Colon (tissue), 2 donors: ENCODE measurements around the gene COX6A1.
"Not testable (repeated sequence)": the region's sequence is repeated elsewhere in the genome, so short reads cannot be mapped to it uniquely, and the experiment has no call there.

Source experiments
- FAIRE-seq: peaks from 2 replicates; lab custom pipeline; 2012; peaks lifted over from hg19 to GRCh38; lab: Jason Lieb, UNC
- donor health status: control.
- donor health status: control.

Gene COX6A1

DNA sequence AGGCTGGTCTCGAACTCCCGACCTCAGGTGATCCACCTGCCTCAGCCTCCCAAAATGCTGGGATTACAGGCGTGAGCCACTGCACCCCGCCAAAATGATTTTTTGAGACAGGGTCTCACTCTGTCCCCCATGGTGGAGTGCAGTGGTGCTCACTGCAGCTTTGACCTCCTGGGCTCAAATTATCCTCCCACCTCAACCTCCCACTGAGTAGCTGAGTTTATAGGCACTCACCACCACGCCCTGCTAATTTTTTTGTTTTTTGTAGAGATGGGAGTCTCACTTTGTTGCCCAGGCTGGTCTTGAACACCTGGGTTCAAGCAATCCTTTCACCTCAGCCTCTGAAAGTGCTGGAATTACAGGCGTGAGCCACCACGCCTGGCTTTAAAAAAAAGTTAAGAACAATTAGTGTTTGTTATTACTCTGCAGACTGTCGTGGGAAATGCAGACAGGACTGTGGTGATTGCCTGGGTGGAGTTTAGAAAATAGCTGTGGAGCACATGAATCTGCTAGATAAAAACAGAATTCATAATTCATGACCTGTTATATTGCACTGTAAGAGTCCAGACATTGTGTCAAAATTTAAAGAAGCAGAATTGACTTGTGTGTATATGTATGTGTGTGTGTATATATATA lies 9.2 kb upstream of the COX6A1 start:
- FAIRE-seq = no peak

DNA sequence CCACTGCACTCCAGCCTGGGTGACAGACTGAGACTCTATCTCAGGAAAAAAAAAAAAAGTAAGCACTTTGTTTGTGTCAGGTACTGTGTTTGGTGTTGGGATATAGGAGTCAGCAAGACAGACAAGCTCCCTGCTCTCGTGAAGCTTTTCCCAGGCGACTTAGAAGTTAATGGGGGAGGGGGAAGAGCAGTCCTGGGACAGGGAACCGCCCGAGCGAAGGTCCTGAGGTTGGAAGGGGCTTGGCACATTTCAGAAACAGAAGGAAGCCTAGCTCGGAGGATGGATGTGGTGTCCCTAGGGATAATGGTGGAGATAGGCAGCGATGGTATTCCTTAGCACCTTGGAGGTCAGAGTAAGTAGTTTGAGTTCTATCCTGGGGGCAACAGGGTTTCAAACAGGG lies 8.5 kb upstream of the COX6A1 start:
- no peak for FAIRE-seq

DNA sequence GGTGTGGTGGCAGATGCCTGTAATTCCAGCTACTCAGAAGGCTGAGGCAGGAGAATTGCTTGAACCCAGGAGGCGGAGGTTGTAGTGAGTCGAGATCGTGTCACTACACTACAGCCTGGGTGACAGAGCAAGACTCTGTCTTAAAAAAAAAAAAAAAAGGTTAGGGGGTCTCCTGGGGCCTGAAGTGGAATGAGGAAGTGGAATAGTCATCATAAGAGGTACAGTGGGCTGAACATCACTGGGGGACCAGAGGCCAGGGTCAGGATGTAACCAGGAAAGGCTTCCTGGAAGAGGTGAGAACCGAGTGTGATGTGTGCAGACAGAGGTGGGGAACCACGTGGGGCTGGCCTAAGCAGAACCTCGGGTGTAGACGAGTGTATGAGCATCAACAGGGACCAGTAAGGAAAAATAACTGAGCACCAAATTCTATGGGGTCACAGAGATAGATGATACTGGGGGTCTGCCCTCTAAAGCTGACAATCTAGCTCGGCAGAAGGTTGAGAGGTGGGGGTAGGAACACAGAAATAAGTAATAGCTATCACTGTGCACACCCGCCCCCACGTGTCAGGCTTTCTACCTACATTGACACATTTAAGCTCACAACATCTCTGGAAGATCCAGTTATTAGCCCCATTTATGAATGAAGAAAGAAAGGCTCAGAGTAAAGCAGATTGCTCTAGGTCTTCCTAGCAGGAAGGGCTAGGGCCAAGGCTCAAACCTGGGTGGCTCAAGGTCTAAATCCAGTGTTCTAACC lies 5.0 kb upstream of the COX6A1 start:
- FAIRE-seq = no peak

DNA sequence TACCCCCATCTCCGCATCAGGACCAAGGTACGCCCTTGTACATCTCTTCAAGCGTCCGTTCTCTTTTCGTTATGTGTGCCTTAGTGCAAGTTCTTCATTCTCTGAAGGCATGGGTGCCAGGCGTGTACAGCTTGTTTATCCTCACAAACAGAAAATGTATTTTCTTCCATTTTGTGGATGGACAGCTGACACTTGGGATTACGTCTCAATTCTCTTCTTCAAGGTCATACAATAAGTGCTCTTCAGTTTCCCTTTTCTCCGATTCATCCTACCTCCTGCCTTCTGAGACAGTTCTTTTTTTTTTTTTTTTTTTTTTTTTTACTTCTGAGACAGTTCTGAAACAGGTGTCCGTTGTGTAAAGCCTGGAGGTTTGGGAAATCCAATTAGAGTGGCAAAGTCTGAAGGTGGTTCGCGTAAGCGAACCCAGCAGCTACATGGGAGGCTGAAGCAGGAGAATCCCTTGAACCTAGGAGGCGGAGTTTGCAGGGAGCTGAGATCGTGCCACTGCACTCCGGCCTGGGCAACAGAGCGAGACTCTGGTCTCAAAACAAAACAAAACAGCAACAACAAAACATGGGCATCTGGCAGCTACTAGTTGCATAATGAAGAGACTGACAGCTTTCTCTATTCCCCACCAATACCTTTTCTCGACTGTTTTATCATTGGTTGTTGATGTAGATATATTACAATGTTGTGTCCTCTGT lies 734 bp downstream of the COX6A1 start:
- no peak for FAIRE-seq

DNA sequence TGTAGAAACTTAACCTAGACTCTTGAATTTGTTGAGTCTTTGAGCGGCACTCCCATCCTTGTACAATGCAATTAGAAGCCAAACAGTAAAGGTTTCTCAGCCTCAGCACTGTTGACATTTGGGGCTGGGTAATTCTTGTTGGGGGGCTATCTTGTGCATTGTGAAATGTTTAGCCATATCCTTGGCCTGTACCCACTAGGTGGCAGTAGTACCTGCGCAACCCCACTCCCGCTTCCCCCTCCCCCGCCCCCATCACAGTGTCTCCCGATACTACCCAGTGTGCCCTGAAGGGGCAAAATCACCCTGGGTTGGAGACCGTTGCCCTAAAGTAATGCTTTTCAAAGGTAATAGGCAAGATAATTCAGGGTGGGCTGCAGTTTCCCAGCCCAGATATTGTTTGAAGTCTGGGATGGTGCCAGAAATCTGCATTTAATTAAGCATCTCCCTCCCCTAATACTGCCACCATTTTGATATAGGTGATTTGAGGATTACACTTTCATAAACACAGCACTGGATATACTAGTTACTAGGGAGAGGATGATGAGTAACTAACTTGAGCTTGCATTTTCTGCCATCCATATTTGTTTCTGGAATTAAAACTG lies 1.8 kb downstream of the COX6A1 start:
- no peak for FAIRE-seq

DNA sequence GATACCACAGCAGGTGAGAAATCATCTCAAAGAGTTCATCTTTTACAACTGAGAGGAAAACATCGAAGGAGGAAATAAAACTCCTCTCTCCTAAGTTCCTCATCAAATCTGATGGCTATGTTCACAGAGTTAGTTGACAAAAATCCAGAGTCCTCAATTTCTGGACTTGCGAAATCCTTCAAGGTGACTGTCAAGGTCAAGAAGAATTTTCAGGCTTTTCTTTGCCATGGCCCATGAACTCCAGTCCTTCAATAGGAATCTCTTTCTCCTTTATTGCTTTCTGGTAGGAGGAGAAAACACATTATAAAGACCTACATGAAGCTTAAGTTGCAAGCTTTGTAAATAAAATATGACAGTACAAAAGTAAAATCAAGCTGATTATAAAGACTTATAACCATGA lies 6.8 kb downstream of the COX6A1 start:
- no peak for FAIRE-seq

DNA sequence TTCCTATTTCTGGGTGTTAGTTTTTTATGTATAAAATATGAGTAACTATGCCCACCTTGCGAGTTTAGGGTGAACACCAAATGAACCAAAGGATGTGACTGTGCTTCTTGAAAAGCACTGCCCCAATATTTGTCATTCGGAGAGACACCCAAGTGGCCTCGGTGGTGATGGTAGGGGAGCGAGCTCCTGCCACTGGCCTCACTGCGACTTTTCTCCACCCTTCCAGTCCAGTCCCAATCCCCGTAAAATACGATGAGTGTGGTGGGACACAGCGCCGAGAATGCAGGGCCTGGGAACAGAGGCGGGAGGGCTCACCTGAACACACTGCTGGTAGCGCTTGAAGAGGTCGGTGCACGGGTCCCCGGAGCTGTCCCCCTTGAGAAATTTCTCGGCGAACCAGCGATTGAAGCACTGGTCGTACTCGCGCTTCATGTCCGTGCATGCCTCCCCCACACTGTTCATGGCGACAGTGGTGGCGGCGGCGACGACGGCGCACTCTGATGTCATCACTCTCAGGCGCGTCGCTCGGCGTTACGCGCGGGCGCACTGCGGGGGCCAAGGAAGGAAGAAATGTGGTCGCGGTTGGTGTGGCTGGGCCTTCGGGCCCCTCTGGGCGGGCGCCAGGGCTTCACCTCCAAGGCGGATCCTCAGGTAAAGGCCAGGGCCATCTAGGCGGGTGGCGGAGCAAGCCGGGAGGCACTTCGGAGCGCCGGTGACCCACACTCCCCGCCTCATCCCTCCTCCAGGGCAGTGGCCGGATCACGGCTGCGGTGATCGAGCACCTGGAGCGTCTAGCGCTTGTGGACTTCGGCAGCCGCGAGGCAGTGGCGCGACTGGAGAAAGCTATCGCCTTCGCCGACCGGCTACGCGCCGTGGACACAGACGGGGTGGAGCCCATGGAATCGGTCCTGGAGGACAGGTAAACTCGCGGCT lies 8.3 kb downstream of the COX6A1 start, which contains the start of the genes GATC and TRIAP1:
TSS of gene GATC (plus strand) at position 534 of the 933 bp plus-strand sequence. CDS start at position 571, 37 bp downstream.
TSS of gene TRIAP1 (minus strand) at position 474 of the 933 bp plus-strand sequence. CDS start at position 462, 12 bp downstream.
- FAIRE-seq = no peak

DNA sequence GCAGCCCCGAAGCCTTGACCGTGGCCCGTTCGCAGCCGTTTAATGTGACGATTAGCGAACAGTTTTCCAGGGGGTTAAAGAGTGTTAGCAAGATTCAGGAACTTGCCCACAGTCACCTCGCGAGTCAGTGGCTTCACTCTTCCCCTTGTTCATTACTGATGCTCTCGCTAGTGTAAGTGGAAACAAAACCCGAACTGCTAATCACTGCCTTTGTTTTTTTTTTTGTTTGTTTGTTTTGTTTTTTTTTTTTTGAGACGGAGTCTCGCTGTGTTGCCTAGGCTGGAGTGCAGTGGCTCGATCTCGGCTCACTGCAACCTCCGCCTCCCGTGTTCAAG lies 8.9 kb downstream of the COX6A1 start:
- not testable (repeated sequence) for FAIRE-seq

DNA sequence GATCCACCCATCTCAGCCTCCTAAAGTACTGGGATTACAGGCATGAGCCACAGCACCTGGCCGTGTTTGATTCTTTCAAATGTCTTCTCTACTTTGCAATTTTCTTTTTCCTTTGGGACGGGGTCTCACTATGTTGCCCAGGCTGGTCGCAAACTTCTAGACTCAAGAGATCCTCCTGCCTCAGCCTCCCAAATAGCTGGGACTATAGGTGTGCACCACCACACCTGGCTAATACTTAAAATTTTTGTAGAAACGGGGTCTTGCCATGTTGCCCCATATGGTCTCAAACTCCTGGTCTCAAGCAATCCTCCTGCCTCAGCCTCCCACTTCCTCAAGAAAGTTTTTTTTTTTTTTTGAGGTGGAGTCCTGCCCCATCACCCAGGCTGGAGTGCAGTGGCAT lies 10.1 kb downstream of the COX6A1 start:
- FAIRE-seq = no peak

DNA sequence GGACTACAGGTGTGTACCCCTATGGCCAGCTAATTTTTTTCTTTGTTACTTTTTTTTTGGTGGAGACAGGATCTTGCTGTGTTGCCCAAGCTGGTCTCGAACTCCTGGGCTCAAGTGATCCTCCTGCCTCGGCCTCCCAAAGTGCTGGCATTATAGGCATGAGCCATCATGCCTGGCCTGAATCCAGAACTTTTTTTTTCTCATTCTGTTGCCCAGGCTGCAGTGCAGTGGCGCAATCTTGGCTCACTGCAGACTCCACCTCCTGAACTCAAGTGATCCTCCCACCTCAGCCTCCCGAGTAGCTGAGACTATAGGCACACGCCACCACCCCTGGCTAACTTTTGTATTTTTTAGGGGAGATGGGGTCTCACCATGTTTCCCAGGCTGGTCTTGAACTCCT lies 14.6 kb downstream of the COX6A1 start:
- FAIRE-seq = not testable (repeated sequence)

DNA sequence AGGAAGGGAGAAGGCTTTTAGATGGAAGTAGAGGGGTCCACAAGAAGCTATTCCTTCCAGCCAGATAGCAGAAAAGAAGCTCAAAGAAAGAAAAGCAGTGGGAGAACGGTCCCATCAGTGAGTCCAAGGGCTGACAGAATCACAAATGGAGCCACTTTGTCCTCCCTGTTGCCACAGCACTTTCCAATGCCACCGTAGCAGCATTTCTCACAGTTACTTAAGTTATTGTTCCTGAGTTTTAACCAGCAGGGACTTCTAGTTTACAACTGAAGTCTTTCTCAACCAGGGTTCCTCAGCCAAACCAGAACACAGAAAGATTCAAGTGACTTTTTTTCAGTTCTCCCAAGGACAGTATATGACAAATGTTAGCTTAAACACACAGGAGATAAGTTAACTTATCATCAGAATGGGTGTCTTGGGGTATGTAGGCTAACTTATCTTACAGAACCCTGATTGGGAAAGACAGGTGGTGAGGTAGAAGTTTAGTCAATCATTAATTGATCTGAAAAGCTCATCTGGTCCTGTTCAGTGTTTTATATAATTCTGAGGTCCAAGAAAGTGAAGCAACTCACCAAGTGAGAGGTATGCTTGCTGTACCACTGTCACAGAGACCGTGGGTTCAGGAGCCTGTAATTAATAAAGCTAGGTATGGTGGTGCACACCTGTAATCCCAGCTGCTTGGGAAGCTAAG lies 15.3 kb downstream of the COX6A1 start:
- FAIRE-seq = no peak

DNA sequence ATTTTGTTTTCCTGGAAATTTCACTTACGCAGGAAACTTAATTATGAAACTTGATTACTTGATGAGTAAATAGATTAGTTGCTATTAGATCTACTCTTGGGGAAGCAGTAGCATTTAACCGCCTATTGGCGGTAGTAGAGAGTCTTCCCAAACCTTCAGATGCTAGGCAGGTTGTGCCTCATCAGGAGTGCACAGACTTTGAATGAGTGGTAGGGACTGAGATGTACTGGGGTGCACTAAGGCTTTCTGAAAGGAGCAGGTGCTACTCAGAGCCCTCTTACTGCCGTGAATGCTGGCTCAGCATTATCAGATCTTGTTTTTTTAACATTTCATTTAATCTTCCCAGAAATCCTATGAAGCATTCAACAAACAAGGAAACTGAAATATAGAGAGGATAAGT lies 16.1 kb downstream of the COX6A1 start:
- no peak for FAIRE-seq

DNA sequence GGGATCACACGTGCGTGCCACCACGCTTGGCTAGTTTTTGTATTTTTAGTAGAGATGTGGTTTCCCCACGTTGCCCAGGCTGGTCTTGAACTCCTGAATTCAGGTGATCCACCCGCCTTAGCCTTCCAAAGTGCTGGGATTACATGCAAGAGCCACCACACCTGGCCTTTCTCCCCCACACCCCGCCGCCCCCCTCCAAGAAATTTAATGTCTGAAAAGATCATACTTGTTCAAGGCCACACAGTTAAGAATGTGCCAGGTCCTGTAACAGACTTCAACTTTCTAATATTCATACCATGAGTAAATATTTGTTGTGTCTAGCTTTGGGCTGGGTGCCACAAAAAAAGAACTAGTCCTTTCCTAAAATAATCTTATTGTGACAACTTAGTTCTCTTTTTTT lies 17.4 kb downstream of the COX6A1 start:
- FAIRE-seq = no peak

DNA sequence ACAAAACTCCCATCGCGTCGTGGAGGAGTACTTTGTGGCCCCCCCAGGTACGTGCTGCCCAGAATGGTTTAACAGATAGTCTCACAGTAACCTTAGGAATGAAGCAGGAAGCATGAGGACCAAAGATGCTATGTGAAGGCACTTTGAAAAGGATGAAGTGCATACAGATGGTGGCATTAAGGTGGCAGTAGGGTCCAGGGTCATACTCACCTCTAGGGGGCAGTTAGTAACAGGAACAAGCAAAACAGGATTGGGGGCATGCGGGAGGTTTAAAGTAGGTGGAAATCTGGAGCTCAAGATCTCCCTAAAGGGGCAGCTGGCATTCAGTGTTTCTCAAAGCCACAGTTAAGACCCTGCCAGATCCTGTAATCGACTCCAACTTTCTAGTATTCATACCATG lies 19.2 kb downstream of the COX6A1 start:
- no peak for FAIRE-seq

DNA sequence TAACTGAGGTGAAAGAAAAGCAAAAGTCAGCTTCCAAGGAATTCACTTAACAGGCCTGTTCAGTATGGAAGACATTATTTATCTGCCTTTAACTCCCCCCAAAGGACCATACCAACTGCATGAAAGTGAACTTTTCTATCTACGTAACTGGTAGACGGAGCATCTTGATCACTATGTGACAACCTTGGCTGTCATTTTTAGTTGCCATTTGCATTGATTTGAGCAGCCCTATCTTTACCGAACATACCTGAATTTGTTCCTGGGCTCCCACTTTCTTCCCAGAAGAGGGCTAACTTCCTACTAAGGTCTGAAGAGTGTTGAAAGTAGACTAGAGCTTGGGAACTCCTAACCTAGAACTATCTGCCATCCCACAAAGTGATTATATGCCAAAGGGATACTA lies 22.2 kb downstream of the COX6A1 start:
- no peak for FAIRE-seq

DNA sequence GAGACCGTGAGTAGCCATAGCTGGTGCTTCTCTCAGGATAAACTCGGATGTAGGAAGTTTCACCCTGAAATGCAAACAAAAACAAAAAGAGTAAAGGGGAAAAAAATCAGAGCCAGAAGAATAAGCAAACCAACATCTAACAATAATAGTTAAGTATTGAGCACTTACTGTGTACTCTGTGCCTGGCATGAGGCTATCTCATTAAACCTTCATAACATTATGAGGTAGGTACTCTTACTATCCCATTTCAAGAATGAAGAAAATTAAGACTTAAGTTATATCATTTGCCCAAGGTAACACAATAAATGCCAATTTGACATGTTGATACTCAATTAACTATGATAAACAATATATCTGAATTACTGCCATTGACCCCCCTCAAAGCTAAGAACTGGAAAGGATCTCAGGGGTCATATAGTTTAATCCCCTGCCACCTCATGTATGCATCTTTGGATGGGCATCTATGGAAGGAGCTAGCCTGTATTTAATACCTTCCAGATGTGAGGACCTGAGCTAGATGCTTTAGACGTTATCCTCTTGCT lies 24.3 kb downstream of the COX6A1 start:
- no peak for FAIRE-seq

DNA sequence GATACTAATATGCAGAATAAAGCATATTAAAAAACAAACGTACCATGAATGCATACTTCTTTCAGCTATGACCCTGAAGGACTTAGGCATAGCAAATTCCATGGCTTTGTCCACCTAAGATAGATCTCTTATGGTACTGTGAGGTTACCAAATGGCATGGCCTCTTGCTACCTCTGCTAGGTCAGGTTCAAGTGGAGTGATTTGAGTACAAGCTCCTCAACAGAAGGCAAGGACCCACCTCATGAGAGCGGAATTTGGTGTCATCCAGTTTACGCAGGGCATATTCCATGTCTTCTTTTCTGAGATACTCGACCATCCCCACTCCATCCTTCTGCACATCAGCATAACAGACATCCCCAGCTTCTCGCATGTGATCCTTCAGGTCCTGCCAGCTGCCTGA lies 25.8 kb downstream of the COX6A1 start:
- FAIRE-seq = no peak

DNA sequence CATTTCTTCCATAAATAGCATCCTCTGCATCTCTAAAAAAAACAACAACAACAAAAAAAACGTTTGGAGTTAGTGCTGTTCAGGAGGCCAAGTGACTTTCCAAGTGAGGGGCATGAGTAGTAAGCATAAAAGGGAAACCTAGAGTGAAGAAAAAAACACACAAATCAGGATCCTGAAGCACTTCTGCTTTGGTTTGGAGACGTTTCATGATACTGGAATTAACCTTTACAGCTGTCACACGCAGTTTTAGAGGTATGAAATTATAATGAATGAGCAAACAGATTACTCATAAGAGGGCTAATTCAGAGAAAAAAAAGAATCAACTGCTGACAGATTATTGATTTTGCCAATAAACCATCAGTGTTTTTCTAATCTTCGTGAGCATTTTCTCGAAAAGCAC lies 27.8 kb downstream of the COX6A1 start:
- no peak for FAIRE-seq

DNA sequence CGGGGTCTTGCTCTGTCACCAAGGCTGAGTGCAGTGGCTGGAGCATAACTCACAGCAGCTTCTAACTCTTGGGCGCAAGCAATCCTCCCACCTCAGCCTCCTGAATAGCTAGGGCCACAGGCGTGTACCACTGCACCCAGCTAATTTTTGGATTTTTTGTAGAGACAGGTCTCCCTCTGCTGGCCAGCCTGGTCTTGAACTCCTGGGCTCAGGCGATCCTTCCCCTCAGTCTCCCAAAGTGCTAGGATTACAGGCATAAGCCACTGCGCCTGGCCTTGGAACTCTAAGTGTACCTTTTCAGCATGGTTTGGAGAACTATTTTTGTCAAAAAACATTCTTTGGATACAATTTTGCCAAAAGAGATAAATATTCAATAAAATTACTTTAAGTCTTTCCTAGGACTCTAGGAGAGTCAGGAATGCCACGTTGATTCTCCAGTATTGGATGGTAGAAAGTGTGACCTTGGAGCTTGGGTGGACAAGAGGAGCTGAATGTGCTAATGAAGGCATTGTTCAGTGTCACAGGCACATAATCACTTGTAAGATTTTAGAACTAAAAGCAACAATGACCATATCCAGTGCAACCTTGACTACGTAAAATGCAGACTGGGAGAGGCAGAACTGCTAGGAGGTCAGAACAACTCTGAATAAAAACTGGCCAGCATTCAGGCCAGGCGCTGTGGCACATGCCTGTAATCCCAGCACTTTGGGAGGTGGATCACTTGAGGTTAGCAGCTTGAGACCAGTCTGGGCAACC lies 28.8 kb downstream of the COX6A1 start:
- no peak for FAIRE-seq

DNA sequence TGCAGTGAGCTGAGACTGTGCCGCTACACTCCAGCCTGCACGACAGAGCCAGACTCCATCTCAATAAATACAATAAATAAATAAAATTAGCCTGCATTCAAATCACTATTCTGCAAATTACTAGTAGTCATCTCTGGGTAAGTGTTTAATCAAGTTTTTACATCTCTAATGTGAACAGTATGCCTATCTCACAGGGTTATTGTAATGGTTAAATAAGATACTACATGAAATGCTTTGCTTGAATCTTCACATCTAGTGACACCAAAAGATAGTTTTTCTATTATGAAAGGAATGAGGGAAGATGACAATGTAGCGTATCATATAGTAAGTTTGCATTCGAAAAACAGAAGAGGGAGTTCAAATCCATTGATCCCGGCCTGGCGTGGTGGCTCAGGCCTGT lies 29.5 kb downstream of the COX6A1 start:
- FAIRE-seq = no peak
